Measurements from ENCODE around the gene GSTT2.

- TF ChIP-seq CTCF (IDR thresholded peaks at IDR 0.05; ENCODE audit: low read length): no peak
- no peak for TF ChIP-seq EZH2 (IDR thresholded peaks at IDR 0.05; ENCODE audit: borderline replicate concordance, low read length)
These were observed 26.9 kb downstream of the GSTT2 start for GRCh38 chr22:24006914-24007214.
